GM12873 (cell line): ENCODE results near the gene LCNL1.

Experiments used
- CTCF ChIP-seq: IDR thresholded peaks from 2 replicates; pipeline ENCODE4 v1.5.1; 2012; ENCODE audit warnings: low read depth, mild to moderate bottlenecking, moderate library complexity, low read length, control low read depth; ENCODE audit not compliant: insufficient read depth; ENCODE audit errors: missing control alignments

The LCNL1 gene

GRCh38 chr9:136962701-136963248 is 20.0 kb upstream of the LCNL1 start:
- no peak for TF ChIP-seq CTCF

GRCh38 chr9:136963341-136963740 is 19.5 kb upstream of the LCNL1 start:
- TF ChIP-seq CTCF, result no peak

- TF ChIP-seq CTCF, result no peak
These were observed 19.0 kb upstream of the LCNL1 start for GRCh38 chr9:136963751-136964150.

- TF ChIP-seq CTCF, result no peak
These were observed 18.6 kb upstream of the LCNL1 start for GRCh38 chr9:136964171-136964689.

- no peak for TF ChIP-seq CTCF
These were observed 17.9 kb upstream of the LCNL1 start for GRCh38 chr9:136964833-136965422.

GRCh38 chr9:136965771-136966484 is 16.9 kb upstream of the LCNL1 start:
- no peak for TF ChIP-seq CTCF

- TF ChIP-seq CTCF, result no peak
These were observed 14.3 kb upstream of the LCNL1 start for GRCh38 chr9:136968333-136969127.
